SK-N-SH (cell line): ENCODE results near the gene DNAJC1. TPM values are rescaled to one million over a fixed set of nuclear protein-coding genes. Genes with fewer than 3 reads are reported as not detected.

Source experiments
- CTCF ChIA-PET: fragments of 300-600, 350-600 bp; formaldehyde crosslinking; extraction: SDS; loops from one replicate; lab custom pipeline; 2021; lab: Yijun Ruan, JAX
- POLR2A ChIA-PET: fragments of 350-600 bp; sonication (Branson Sonifier 250); formaldehyde crosslinking; extraction: SDS; loops from one replicate; lab custom pipeline; 2020; ENCODE audit warnings: antibody characterized with exemption, inconsistent platforms; lab: Yijun Ruan, JAX
- DNase-seq: peaks from one replicate; pipeline ENCODE4 v3.0.0; 2012
- H2AFZ ChIP-seq: fragments of 200-600 bp; sonication (generic); 2 replicates; pipeline ENCODE4 v1.8.1; 2016; ENCODE audit warnings: antibody characterized with exemption, mild to moderate bottlenecking, low read depth
- H3F3A ChIP-seq: fragments of 200-600 bp; sonication (generic); replicated peaks from 2 replicates; pipeline ENCODE3; 2016; ENCODE audit warnings: antibody characterized with exemption, mild to moderate bottlenecking; ENCODE audit not compliant: insufficient read depth
- H3K27ac ChIP-seq, 2 experiments: fragments of 200-500 bp in 1 of 2; fragments of 200-600 bp in 1 of 2; sonication (Bioruptor generic) in 1 of 2; sonication (generic), shearing (Covaris generic) in 1 of 2; 2 replicates each; pipeline versions ENCODE4 v1.5.1 to v1.6.1; 2014 to 2016; ENCODE audit warnings: low read depth in 2 of 2, inconsistent platforms in 1 of 2, low read length in 1 of 2, mild to moderate bottlenecking in 1 of 2, mixed read lengths in 1 of 2
- H3K27me3 ChIP-seq: fragments of 200-600 bp; sonication (generic), shearing (Covaris generic); 2 replicates; pipeline ENCODE4 v1.6.1; 2016; ENCODE audit warnings: mixed run types; ENCODE audit not compliant: insufficient read depth
- H3K36me3 ChIP-seq, 2 experiments: fragments of 200-500 bp in 1 of 2; fragments of 200-600 bp in 1 of 2; sonication (Bioruptor generic) in 1 of 2; sonication (generic) in 1 of 2; replicated peaks in 1 of 2; 2 replicates each; pipeline versions ENCODE3 to v1.5.1; 2014 to 2016; ENCODE audit warnings: low read length in 1 of 2, mild to moderate bottlenecking in 1 of 2; ENCODE audit not compliant: insufficient read depth in 2 of 2, control insufficient read depth in 1 of 2
- H3K4me1 ChIP-seq, 2 experiments: fragments of 200-500 bp in 1 of 2; fragments of 200-600 bp in 1 of 2; sonication (Bioruptor generic) in 1 of 2; sonication (generic), shearing (Covaris generic) in 1 of 2; 2 replicates each; pipeline versions ENCODE4 v1.5.1 to v1.6.1; 2014 to 2016; ENCODE audit warnings: low read depth in 1 of 2, low read length in 1 of 2, mixed run types in 1 of 2; ENCODE audit not compliant: insufficient read depth in 2 of 2, control insufficient read depth in 1 of 2
- H3K4me2 ChIP-seq: fragments of 200-600 bp; sonication (generic), shearing (Covaris generic); 2 replicates; pipeline ENCODE4 v1.6.1; 2017; ENCODE audit warnings: mixed run types
- H3K4me3 ChIP-seq, 2 experiments: fragments of 200-500 bp in 1 of 2; fragments of 200-600 bp in 1 of 2; sonication (Bioruptor generic) in 1 of 2; sonication (generic), shearing (Covaris generic) in 1 of 2; 2 replicates each; pipeline versions ENCODE4 v1.5.1 to v1.8.1; 2014 to 2016; ENCODE audit warnings: low read depth in 2 of 2, inconsistent platforms in 1 of 2, low read length in 1 of 2, mild to moderate bottlenecking in 1 of 2, mixed read lengths in 1 of 2, moderate library complexity in 1 of 2
- H3K79me2 ChIP-seq: fragments of 200-600 bp; sonication (generic); 2 replicates; pipeline ENCODE4 v1.8.1; 2017; ENCODE audit warnings: mild to moderate bottlenecking; ENCODE audit not compliant: insufficient read depth
- H3K9ac ChIP-seq: fragments of 200-600 bp; sonication (generic); 2 replicates; pipeline ENCODE4 v1.6.1; 2017; ENCODE audit warnings: mixed run types
- H3K9me2 ChIP-seq: fragments of 200-600 bp; sonication (generic); 2 replicates; pipeline ENCODE4 v1.6.1; 2017; ENCODE audit warnings: mixed run types
- H3K9me3 ChIP-seq: fragments of 200-600 bp; sonication (generic); 2 replicates; pipeline ENCODE4 v1.6.1; 2017; ENCODE audit warnings: mixed run types, mild to moderate bottlenecking, moderate library complexity
- H4K20me1 ChIP-seq: fragments of 200-600 bp; sonication (generic); 2 replicates; pipeline ENCODE4 v1.6.1; 2017; ENCODE audit warnings: mild to moderate bottlenecking, mixed run types; ENCODE audit not compliant: insufficient read depth
- CHD2 ChIP-seq: fragments of 150-350 bp; IDR thresholded peaks from 2 replicates; pipeline ENCODE4 v1.6.1; 2018; ENCODE audit warnings: low read length; ENCODE audit not compliant: partially characterized antibody
- ELF1 ChIP-seq: IDR thresholded peaks from 2 replicates; pipeline ENCODE4 v1.4.0; 2012
- EP300 ChIP-seq, 2 experiments: IDR thresholded peaks; 2 replicates each; pipeline versions ENCODE4 v1.4.0 to v1.6.1; 2012; ENCODE audit warnings: borderline replicate concordance in 1 of 2, low read depth in 1 of 2, low read length in 1 of 2
- FOXJ3 ChIP-seq: sonication (generic); formaldehyde crosslinking; IDR thresholded peaks from 2 replicates; pipeline ENCODE4 v1.5.1; 2020; ENCODE audit warnings: mild to moderate bottlenecking, missing genetic modification reagents
- GABPA ChIP-seq: IDR thresholded peaks from 2 replicates; pipeline ENCODE4 v1.4.0; 2012; ENCODE audit warnings: low read depth, mild to moderate bottlenecking
- GATA2 ChIP-seq: sonication (generic); formaldehyde crosslinking; IDR thresholded peaks from 2 replicates; pipeline ENCODE4 v1.5.0; 2020; ENCODE audit warnings: mild to moderate bottlenecking, missing genetic modification reagents
- MEF2A ChIP-seq: IDR thresholded peaks from 2 replicates; pipeline ENCODE4 v1.4.0; 2012; ENCODE audit warnings: low read depth, borderline replicate concordance
- NRF1 ChIP-seq: IDR thresholded peaks from 2 replicates; pipeline ENCODE4 v1.6.1; 2012; ENCODE audit warnings: low read depth, mild to moderate bottlenecking, low read length
- RAD21 ChIP-seq: IDR thresholded peaks from 2 replicates; pipeline ENCODE4 v1.6.1; 2012; ENCODE audit warnings: mild to moderate bottlenecking, low read length
- RCOR1 ChIP-seq: fragments of 150-350 bp; IDR thresholded peaks from 2 replicates; pipeline ENCODE4 v1.6.1; 2017; ENCODE audit warnings: antibody characterized with exemption, low read length
- RXRA ChIP-seq: IDR thresholded peaks from 2 replicates; pipeline ENCODE4 v1.4.0; 2012; ENCODE audit warnings: low read depth, mild to moderate bottlenecking, borderline replicate concordance
- SIN3A ChIP-seq: IDR thresholded peaks from 2 replicates; pipeline ENCODE4 v1.6.1; 2012; ENCODE audit warnings: low read depth, mild to moderate bottlenecking, low read length, moderate library complexity, borderline replicate concordance
- SMC3 ChIP-seq: IDR thresholded peaks from 2 replicates; pipeline ENCODE4 v1.6.1; 2012; ENCODE audit warnings: low read depth, low read length, improper control_type of control experiment
- TAF1 ChIP-seq: IDR thresholded peaks from 2 replicates; pipeline ENCODE4 v1.6.1; 2012; ENCODE audit warnings: low read depth, mild to moderate bottlenecking, low read length, moderate library complexity, borderline replicate concordance
- TEAD4 ChIP-seq: IDR thresholded peaks from 2 replicates; pipeline ENCODE4 v1.4.0; 2012; ENCODE audit warnings: mild to moderate bottlenecking, borderline replicate concordance; ENCODE audit not compliant: insufficient read depth
- WGBS: methylation state at CpG from one replicate; pipeline ENCODE4 v1.1.6; 2017; ENCODE audit warnings: low lambda C conversion rate; 5-methylcytosine and 5-hydroxymethylcytosine counted together
- polyA plus RNA-seq, 3 experiments: library from polyadenylated mRNA; depleted of rRNA; stranded (reverse); fragments of >200 nt; gene quantifications; 2 replicates each; pipeline ENCODE4 v1.2.3, GENCODE V29; 2012
- TF ChIP-seq, protein P1 (sequence below): fragments of 200-600 bp; sonication (generic); IDR thresholded peaks from 2 replicates; pipeline ENCODE4 v1.6.1; 2017; ENCODE audit warnings: antibody characterized with exemption, mild to moderate bottlenecking, moderate library complexity
- TF ChIP-seq, protein P2 (sequence below): IDR thresholded peaks from 2 replicates; pipeline ENCODE4; 2012
- TF ChIP-seq, protein P3 (sequence below): fragments of 150-350 bp; IDR thresholded peaks from 2 replicates; pipeline ENCODE4 v1.6.1; 2017; ENCODE audit warnings: antibody characterized with exemption, low read length, low read depth, borderline replicate concordance

Gene DNAJC1
- polyA plus RNA-seq, 1 of the 3 experiments (the other 2 are of a cell fraction) = 9.3 TPM

DNA sequence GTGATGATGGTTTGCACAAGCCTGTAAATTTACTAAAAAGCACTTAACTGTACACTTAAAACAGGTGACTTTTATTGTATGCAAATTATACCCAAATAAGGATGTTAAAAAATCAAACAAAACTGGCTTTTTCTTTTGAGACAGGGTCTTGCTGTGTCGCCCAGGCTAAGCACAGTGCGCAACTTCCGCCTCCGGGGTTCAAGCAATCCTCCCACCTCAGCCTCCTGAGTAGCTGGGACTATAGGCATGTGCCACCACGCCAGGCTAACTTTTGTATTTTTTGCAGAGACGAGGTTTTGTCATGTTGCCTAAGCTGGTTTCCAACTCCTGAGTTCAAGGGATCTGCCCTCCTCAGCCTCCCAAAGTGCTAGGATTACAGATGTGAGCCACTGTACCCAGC, 77.7 kb downstream of the DNAJC1 start:
- Histone ChIP-seq H3K4me2 (no peak overlapping the region), H3K36me3 (no peaks in the 10 kb centered on the region), H4K20me1 (no peaks in the 10 kb centered on the region), H3K9ac (no peak overlapping the region), H3K9me2 (no peaks in the 10 kb centered on the region), H3K27ac (no peak overlapping the region), H3K27me3 (no peaks in the 10 kb centered on the region), H3K4me1 (peaks cover 3 to 29% of the 10 kb centered on the region in 2 experiments; a peak in 3 of 4 replicates), H3K79me2 (no peaks in the 10 kb centered on the region), H3F3A (no peaks in the 10 kb centered on the region), H3K4me3 (no peak overlapping the region), H2AFZ (no peak overlapping the region), H3K9me3 (no peaks in the 10 kb centered on the region)
- 94% methylated on average over 6 of the region's 6 CpGs for WGBS
- ChIA-PET CTCF (interaction anchor here (1.0 to 1.2 kb wide), 3 partner anchors 20 to 68 kb away, joined by 3 read pairs; no protein-coding TSS in a partner anchor), POLR2A (interaction anchor here (0.6 kb wide), 1 partner anchor 162 kb away, joined by 4 read pairs; no protein-coding TSS in a partner anchor)
- TF ChIP-seq RCOR1 (no peak), TEAD4 (no peak), EP300 (IDR thresholded peaks at IDR 0.05; ENCODE audit: borderline replicate concordance in 1 of 2, low read depth in 1 of 2, low read length in 1 of 2) (no peak), NRF1 (no peak), SIN3A (no peak), SMC3 (no peak), FOXJ3 (CRISPR knock-in tag) (no peak), CHD2 (no peak), TAF1 (no peak), GATA2 (CRISPR knock-in tag) (no peak), GABPA (no peak), RXRA (no peak), MEF2A (no peak), RAD21 (no peak), ELF1 (no peak)
- TF ChIP-seq, protein P1, sequence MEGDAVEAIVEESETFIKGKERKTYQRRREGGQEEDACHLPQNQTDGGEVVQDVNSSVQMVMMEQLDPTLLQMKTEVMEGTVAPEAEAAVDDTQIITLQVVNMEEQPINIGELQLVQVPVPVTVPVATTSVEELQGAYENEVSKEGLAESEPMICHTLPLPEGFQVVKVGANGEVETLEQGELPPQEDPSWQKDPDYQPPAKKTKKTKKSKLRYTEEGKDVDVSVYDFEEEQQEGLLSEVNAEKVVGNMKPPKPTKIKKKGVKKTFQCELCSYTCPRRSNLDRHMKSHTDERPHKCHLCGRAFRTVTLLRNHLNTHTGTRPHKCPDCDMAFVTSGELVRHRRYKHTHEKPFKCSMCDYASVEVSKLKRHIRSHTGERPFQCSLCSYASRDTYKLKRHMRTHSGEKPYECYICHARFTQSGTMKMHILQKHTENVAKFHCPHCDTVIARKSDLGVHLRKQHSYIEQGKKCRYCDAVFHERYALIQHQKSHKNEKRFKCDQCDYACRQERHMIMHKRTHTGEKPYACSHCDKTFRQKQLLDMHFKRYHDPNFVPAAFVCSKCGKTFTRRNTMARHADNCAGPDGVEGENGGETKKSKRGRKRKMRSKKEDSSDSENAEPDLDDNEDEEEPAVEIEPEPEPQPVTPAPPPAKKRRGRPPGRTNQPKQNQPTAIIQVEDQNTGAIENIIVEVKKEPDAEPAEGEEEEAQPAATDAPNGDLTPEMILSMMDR = no peak
- TF ChIP-seq, protein P2, sequence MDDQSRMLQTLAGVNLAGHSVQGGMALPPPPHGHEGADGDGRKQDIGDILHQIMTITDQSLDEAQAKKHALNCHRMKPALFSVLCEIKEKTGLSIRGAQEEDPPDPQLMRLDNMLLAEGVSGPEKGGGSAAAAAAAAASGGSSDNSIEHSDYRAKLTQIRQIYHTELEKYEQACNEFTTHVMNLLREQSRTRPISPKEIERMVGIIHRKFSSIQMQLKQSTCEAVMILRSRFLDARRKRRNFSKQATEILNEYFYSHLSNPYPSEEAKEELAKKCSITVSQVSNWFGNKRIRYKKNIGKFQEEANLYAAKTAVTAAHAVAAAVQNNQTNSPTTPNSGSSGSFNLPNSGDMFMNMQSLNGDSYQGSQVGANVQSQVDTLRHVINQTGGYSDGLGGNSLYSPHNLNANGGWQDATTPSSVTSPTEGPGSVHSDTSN = no peak
- TF ChIP-seq, protein P3, sequence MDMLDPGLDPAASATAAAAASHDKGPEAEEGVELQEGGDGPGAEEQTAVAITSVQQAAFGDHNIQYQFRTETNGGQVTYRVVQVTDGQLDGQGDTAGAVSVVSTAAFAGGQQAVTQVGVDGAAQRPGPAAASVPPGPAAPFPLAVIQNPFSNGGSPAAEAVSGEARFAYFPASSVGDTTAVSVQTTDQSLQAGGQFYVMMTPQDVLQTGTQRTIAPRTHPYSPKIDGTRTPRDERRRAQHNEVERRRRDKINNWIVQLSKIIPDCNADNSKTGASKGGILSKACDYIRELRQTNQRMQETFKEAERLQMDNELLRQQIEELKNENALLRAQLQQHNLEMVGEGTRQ = no peak
- no peak for DNase-seq
